HL-60 (cell line): ENCODE measurements around the gene LINGO3.

Source experiments
- DNase-seq, 2 experiments: peaks; one replicate each; pipeline ENCODE4 v3.0.0-alpha.2; 2010 to 2020; ENCODE audit warnings: low read depth in 1 of 2, low spot score in 1 of 2
- H3K27ac ChIP-seq: fragments of 250-450 bp; sonication (Bioruptor Pico); replicated peaks from 2 replicates; pipeline ENCODE4 v1.5.1; 2020; ENCODE audit warnings: mild to moderate bottlenecking, moderate library complexity
- H3K27me3 ChIP-seq: fragments of 250-450 bp; sonication (Bioruptor Pico); 2 replicates; pipeline ENCODE4 v1.5.1; 2021; ENCODE audit warnings: mild to moderate bottlenecking, moderate library complexity; ENCODE audit not compliant: insufficient read depth, poor library complexity, severe bottlenecking
- H3K4me3 ChIP-seq: replicated peaks from 2 replicates; pipeline ENCODE4 v1.5.1; 2011; ENCODE audit warnings: mild to moderate bottlenecking, control low read depth, low read length; ENCODE audit not compliant: insufficient read depth
- GABPA ChIP-seq: IDR thresholded peaks from 2 replicates; pipeline ENCODE4 v1.6.1; 2012; ENCODE audit warnings: low read depth
- POLR2AphosphoS5 ChIP-seq: IDR thresholded peaks from 2 replicates; pipeline ENCODE4 v1.6.1; 2012; ENCODE audit warnings: low read depth
- SPI1 ChIP-seq: IDR thresholded peaks from 2 replicates; pipeline ENCODE4 v1.6.1; 2012; ENCODE audit warnings: low read depth, mild to moderate bottlenecking, borderline replicate concordance
- TF ChIP-seq, protein P1 (sequence below): IDR thresholded peaks from one replicate; pipeline ENCODE4 v1.5.1; 2011; ENCODE audit warnings: low read length, control low read depth, inconsistent platforms; ENCODE audit not compliant: insufficient read depth
- TF ChIP-seq, protein P2 (sequence below): IDR thresholded peaks from 2 replicates; pipeline ENCODE4 v1.6.1; 2012; ENCODE audit warnings: low read depth; ENCODE audit not compliant: insufficient replicate concordance

Gene LINGO3

DNA sequence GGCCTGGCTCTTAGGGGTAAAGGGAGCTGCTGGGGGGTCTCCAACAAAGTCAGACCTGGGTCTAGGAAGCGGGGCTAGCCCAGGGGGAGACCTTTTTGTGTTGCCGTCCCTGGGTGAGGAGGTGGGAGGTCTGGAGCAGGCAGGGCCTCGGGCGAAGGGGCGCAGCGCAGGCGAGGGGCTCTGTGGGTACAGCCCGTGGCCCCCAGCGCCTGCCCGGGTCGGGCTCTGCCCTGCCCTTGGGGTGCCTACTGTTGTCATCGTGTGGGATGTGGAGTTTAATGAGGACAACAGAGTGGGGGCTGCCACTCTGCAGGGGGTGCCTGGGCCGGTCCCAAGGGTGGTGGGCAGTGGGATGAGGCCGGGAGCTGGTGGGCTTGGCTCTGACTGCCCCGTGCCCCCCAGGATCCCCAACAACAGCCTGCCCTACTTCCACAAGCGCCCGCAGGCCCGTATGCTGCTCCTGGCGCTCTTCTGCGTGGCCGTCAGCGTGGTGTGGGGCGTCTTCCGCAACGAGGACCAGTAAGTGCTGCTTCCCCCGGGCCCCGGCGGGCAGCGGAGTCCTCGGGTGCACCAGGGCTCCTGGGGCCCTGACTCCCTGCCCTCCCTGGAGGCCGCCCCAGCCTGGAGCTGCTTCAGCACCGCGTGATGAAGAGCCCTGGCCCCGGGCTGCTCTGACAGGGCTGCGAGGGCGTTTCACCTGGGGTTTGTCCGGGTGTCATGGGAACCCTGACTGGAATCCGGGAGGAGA lies 32.7 kb upstream of the LINGO3 start:
- no peak for DNase-seq
- H3K27ac ChIP-seq: no peak overlapping the region
- no peaks in the 10 kb centered on the region for H3K27me3 ChIP-seq
- no peak overlapping the region for H3K4me3 ChIP-seq
- TF ChIP-seq GABPA (no peak), POLR2AphosphoS5 (no peak), SPI1 (no peak)
- TF ChIP-seq, protein P1, sequence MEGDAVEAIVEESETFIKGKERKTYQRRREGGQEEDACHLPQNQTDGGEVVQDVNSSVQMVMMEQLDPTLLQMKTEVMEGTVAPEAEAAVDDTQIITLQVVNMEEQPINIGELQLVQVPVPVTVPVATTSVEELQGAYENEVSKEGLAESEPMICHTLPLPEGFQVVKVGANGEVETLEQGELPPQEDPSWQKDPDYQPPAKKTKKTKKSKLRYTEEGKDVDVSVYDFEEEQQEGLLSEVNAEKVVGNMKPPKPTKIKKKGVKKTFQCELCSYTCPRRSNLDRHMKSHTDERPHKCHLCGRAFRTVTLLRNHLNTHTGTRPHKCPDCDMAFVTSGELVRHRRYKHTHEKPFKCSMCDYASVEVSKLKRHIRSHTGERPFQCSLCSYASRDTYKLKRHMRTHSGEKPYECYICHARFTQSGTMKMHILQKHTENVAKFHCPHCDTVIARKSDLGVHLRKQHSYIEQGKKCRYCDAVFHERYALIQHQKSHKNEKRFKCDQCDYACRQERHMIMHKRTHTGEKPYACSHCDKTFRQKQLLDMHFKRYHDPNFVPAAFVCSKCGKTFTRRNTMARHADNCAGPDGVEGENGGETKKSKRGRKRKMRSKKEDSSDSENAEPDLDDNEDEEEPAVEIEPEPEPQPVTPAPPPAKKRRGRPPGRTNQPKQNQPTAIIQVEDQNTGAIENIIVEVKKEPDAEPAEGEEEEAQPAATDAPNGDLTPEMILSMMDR: no peak
- TF ChIP-seq, protein P2, sequence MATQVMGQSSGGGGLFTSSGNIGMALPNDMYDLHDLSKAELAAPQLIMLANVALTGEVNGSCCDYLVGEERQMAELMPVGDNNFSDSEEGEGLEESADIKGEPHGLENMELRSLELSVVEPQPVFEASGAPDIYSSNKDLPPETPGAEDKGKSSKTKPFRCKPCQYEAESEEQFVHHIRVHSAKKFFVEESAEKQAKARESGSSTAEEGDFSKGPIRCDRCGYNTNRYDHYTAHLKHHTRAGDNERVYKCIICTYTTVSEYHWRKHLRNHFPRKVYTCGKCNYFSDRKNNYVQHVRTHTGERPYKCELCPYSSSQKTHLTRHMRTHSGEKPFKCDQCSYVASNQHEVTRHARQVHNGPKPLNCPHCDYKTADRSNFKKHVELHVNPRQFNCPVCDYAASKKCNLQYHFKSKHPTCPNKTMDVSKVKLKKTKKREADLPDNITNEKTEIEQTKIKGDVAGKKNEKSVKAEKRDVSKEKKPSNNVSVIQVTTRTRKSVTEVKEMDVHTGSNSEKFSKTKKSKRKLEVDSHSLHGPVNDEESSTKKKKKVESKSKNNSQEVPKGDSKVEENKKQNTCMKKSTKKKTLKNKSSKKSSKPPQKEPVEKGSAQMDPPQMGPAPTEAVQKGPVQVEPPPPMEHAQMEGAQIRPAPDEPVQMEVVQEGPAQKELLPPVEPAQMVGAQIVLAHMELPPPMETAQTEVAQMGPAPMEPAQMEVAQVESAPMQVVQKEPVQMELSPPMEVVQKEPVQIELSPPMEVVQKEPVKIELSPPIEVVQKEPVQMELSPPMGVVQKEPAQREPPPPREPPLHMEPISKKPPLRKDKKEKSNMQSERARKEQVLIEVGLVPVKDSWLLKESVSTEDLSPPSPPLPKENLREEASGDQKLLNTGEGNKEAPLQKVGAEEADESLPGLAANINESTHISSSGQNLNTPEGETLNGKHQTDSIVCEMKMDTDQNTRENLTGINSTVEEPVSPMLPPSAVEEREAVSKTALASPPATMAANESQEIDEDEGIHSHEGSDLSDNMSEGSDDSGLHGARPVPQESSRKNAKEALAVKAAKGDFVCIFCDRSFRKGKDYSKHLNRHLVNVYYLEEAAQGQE: no peak

DNA sequence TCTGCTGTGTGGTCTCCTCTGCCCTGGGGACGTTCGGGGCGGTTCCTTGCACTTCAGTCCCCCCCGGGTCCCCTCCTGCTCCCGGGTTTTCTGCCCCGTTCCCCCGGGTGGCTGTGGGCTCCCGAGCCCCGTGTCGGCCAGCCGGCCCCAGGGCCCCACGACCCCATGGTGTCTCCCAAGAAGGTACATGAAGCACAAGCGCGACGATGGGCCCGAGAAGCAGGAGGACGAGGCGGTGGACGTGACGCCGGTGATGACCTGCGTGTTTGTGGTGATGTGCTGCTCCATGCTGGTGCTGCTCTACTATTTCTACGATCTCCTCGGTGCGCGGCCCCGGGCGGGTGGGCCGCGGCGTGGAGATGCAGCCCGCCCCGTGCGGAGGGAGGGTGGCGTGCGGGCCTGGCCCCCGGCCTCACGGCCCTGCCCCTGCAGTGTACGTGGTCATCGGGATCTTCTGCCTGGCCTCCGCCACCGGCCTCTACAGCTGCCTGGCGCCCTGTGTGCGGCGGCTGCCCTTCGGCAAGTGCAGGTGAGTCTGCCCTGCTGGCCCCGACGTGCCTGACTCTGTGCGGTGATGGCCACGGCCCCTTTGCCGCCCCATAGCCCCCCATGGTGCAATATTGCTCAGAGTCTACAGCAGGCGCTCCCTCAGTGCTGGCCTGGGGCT lies 31.8 kb upstream of the LINGO3 start:
- Histone ChIP-seq H3K27me3 (no peaks in the 10 kb centered on the region), H3K27ac (no peak overlapping the region), H3K4me3 (no peak overlapping the region)
- no peak for DNase-seq
- no peak for TF ChIP-seq GABPA
- TF ChIP-seq, protein P1: no peak
- TF ChIP-seq, protein P2: no peak

DNA sequence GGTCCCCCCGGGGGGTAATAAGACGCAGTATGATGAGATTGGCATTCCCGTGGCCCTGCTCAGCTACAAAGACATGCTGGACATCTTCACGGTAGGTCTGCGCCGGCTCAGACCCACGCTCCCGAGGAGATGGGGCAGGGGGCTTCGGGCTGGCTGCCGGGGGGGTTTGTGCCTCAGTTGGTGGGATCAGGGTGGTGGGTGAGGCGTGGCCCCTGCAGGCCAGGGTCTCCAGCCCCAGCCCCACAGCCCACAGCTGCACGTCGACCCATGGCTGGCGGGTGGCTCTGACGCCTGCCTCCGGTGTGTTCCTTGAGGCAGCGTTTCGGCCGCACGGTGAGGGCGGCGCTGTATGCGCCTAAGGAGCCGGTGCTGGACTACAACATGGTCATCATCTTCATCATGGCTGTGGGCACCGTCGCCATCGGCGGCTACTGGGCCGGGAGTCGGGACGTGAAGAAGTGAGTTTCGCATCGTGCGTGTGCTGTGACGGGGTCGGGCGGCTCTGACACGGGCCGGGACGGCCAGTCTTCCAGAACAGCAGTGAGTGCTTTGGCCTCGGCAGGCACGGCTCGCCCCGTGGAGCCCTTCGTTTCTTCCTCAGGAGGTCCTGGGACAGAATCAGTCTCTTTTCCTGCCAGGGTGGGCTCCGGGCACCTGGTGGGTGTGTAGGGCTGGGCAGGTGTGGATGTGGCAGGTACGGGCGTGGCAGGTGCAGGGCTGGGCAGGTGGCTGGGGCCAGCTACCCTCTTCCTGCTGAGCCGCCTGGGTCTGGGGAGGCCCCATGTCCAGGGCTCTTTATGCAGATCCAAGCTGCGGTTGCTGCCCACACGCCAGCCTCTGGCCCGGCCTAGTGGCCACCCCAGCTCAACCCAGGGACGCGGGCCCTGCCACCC lies 31.0 kb upstream of the LINGO3 start:
- TF ChIP-seq, protein P1: no peak
- TF ChIP-seq SPI1 (no peak), POLR2AphosphoS5 (no peak), GABPA (no peak)
- TF ChIP-seq, protein P2: no peak
- no peak overlapping the region for H3K27ac ChIP-seq
- no peak overlapping the region for H3K4me3 ChIP-seq
- no peaks in the 10 kb centered on the region for H3K27me3 ChIP-seq
- DNase-seq: no peak
